ENCODE measurements around the gene MAN1A1. TPM values are rescaled to one million over a fixed set of nuclear protein-coding genes. Genes with fewer than 3 reads are reported as not detected.
A peak's percentile ranks its signal among the peaks of the same experiment; 100 is the strongest.

The MAN1A1 gene
- 29.8 TPM for polyA plus RNA-seq (2012; ENCODE audit: insufficient read length, low read depth)

DNA sequence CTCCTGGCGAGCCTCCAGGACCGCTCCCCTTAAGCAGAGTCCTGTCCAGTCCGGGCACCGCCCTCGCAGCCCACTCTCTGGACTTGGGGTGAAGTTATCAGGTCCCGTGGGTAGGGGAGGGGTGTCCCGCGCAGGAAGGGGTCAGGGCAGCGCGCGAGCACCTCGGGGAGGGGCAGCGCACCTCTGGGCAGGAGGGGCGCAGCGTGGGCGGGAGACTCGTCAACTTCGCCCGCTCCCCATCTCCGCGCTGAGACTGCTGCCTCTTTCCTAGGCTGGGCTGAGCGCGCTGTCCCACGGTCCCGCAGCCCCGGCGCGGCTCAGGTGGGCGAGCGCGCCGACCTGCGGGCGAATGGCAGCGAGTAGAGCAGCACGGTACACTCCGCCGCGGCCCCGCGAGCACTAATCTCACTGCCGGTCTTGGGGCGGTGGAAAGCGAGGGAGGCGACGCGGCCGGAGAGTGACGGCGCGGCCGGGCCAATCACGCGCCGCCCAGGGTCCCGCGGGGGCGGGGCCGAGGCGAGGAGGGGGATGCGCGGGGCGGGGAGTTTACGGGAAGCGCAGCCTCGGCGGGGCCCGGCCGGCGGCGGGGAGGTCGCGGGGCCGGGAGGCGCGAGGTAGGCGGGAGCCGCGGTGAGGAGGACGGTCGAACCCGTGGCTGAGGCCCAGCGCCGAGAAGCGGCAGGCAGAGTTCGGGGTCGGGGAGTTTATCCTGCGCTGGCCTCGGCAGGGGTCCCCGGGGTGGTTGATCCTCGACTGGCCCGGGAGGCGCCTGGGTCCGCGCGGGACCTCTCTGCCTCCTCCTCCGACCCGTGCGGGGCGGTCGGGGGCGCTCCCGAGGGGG, at the start of gene MAN1A1:
TSS of gene MAN1A1 (minus strand) at position 401 of the 841 bp plus-strand sequence. CDS start 696 bp downstream, outside the sequence.
- peak; percentile 92 for TF ChIP-seq POLR2AphosphoS5 (IDR thresholded peaks at IDR 0.05; ENCODE audit: low read depth, low read length)
- peak; percentile 92 for TF ChIP-seq TAF1 (IDR thresholded peaks at IDR 0.05; ENCODE audit: borderline replicate concordance, insufficient read depth, low read length)
- TF ChIP-seq, protein P1, sequence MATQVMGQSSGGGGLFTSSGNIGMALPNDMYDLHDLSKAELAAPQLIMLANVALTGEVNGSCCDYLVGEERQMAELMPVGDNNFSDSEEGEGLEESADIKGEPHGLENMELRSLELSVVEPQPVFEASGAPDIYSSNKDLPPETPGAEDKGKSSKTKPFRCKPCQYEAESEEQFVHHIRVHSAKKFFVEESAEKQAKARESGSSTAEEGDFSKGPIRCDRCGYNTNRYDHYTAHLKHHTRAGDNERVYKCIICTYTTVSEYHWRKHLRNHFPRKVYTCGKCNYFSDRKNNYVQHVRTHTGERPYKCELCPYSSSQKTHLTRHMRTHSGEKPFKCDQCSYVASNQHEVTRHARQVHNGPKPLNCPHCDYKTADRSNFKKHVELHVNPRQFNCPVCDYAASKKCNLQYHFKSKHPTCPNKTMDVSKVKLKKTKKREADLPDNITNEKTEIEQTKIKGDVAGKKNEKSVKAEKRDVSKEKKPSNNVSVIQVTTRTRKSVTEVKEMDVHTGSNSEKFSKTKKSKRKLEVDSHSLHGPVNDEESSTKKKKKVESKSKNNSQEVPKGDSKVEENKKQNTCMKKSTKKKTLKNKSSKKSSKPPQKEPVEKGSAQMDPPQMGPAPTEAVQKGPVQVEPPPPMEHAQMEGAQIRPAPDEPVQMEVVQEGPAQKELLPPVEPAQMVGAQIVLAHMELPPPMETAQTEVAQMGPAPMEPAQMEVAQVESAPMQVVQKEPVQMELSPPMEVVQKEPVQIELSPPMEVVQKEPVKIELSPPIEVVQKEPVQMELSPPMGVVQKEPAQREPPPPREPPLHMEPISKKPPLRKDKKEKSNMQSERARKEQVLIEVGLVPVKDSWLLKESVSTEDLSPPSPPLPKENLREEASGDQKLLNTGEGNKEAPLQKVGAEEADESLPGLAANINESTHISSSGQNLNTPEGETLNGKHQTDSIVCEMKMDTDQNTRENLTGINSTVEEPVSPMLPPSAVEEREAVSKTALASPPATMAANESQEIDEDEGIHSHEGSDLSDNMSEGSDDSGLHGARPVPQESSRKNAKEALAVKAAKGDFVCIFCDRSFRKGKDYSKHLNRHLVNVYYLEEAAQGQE (IDR thresholded peaks at IDR 0.05; ENCODE audit: insufficient read depth in 1 of 2, low read depth in 2 of 2, low read length in 2 of 2): peak in 1 of 2 experiments; percentile 35; a peak in 1 of 4 replicates
- no peak for TF ChIP-seq SIN3A (IDR thresholded peaks at IDR 0.05; ENCODE audit: borderline replicate concordance, insufficient read depth, low read length)
- peak; percentile 95 for TF ChIP-seq FOXP2 (optimal IDR thresholded peaks at IDR 0.05; ENCODE audit: borderline replicate concordance, extremely low read depth, extremely low read length, insufficient read depth)

DNA sequence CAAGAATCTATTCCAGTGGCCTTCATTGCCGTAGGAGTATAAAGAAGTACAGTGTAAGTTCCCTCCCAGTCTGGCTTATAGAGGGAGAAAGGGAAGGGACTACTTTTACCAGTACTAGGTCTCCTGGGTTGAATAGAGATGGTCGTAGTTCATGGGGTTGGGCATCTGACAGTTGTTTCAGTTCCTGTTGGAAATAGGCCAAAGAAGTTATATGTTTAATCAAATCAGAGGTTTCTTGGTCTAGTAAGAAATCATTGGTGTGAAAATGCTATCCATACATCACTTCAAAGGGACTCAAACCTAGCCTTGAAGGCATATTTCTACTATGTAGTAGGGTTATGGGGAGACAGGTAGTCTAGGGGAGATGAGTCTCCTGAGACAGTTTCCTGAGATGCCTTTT, 45.6 kb upstream of the MAN1A1 start:
- no peak for TF ChIP-seq POLR2AphosphoS5 (IDR thresholded peaks at IDR 0.05; ENCODE audit: low read depth, low read length)
- no peak for TF ChIP-seq TAF1 (IDR thresholded peaks at IDR 0.05; ENCODE audit: borderline replicate concordance, insufficient read depth, low read length)
- no peak for TF ChIP-seq FOXP2 (optimal IDR thresholded peaks at IDR 0.05; ENCODE audit: borderline replicate concordance, extremely low read depth, extremely low read length, insufficient read depth)
- TF ChIP-seq SIN3A (IDR thresholded peaks at IDR 0.05; ENCODE audit: borderline replicate concordance, insufficient read depth, low read length): no peak
- TF ChIP-seq, protein P1 (IDR thresholded peaks at IDR 0.05; ENCODE audit: insufficient read depth in 1 of 2, low read depth in 2 of 2, low read length in 2 of 2): no peak

DNA sequence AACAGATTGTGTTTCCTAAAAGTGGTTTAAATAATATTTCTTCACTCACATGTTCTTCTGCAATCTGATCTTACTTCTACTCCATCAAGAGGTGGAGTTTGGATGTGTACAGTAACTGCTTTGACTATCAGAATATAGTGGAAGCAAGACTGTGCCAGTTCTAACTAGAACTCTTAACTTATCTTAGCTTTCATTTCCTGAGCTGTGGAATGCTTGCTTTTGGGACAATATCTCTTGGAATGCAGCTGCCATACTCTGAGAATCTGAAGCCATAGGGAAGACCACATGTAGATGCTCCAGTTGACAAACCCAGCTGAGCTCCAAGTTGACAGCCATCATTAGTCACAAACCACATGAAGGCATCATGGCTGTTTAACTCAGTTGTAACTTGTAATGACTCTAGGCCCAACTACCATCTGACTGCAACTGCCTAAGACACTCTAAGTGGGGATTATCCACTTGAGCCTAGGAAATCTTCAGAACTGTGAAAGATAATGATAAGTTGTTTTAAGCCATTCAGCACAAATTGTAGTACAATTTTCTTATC, 40.8 kb upstream of the MAN1A1 start:
- TF ChIP-seq TAF1 (IDR thresholded peaks at IDR 0.05; ENCODE audit: borderline replicate concordance, insufficient read depth, low read length) (no peak), FOXP2 (optimal IDR thresholded peaks at IDR 0.05; ENCODE audit: borderline replicate concordance, extremely low read depth, extremely low read length, insufficient read depth) (no peak), SIN3A (IDR thresholded peaks at IDR 0.05; ENCODE audit: borderline replicate concordance, insufficient read depth, low read length) (no peak), POLR2AphosphoS5 (IDR thresholded peaks at IDR 0.05; ENCODE audit: low read depth, low read length) (no peak)
- TF ChIP-seq, protein P1 (IDR thresholded peaks at IDR 0.05; ENCODE audit: insufficient read depth in 1 of 2, low read depth in 2 of 2, low read length in 2 of 2): no peak

DNA sequence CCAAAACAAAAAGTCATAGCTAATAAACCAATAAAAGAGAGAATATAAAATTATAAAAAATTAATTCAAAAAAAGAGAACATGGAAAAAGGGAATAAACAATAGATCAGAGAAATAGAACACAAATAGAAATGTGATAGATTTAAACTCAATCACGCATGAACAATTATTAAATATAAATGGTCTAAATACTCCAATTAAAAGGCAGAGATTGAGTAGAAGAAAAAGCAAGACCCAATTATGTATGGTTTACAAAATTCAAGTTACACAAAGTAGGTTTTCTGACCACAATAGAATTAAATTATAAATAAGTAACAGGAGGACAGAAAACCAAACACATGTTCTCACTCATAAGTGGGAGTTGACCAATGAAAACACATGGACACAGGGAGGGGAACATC, 36.4 kb upstream of the MAN1A1 start:
- TF ChIP-seq SIN3A (IDR thresholded peaks at IDR 0.05; ENCODE audit: borderline replicate concordance, insufficient read depth, low read length) (no peak), POLR2AphosphoS5 (IDR thresholded peaks at IDR 0.05; ENCODE audit: low read depth, low read length) (no peak), TAF1 (IDR thresholded peaks at IDR 0.05; ENCODE audit: borderline replicate concordance, insufficient read depth, low read length) (no peak)
- TF ChIP-seq, protein P1 (IDR thresholded peaks at IDR 0.05; ENCODE audit: insufficient read depth in 1 of 2, low read depth in 2 of 2, low read length in 2 of 2): no peak
